Testis (tissue), 3 donors: ENCODE results near the gene MAMDC2. TPM values are rescaled to one million over a fixed set of nuclear protein-coding genes. Genes with fewer than 3 reads are reported as not detected.
"Not testable (repeated sequence)": the region's sequence is repeated elsewhere in the genome, so short reads cannot be mapped to it uniquely, and the experiment has no call there.

ENCODE experiments used
- DNase-seq: peaks from one replicate; pipeline ENCODE4 v3.0.0-alpha.2; 2019
- H3K27ac ChIP-seq, 2 donors: fragments of 200-600 bp; sonication (generic); one replicate each; pipeline ENCODE4 v1.5.1; 2019
- H3K27me3 ChIP-seq: fragments of 200-600 bp; sonication (generic); one replicate; pipeline ENCODE4 v1.5.1; 2019
- H3K36me3 ChIP-seq: fragments of 200-600 bp; sonication (generic); one replicate; pipeline ENCODE4 v1.5.1; 2017; ENCODE audit warnings: low read depth; ENCODE audit errors: missing control alignments
- H3K4me1 ChIP-seq: fragments of 200-600 bp; sonication (generic); one replicate; pipeline ENCODE4 v1.5.1; 2019
- H3K4me3 ChIP-seq, 2 donors: fragments of 200-600 bp; sonication (generic); one replicate each; pipeline ENCODE4 v1.5.1; 2017 to 2019
- H3K9me3 ChIP-seq: fragments of 200-600 bp; sonication (generic); one replicate; pipeline ENCODE4 v1.5.1; 2017
- POLR2A ChIP-seq: fragments of 450-650 bp; IDR thresholded peaks from one replicate; pipeline ENCODE4 v1.6.1; 2017; ENCODE audit warnings: antibody characterized with exemption, mild to moderate bottlenecking, moderate library complexity
- WGBS, 2 donors: methylation state at CpG; one replicate each; pipeline ENCODE4 v1.1.5; 2018; 5-methylcytosine and 5-hydroxymethylcytosine counted together
- intact Hi-C: fragments of 100-400 bp; cut with DNase I; formaldehyde crosslinking; loops from one replicate; pipeline ENCODE4 v1.15.1; 2023; ENCODE audit warnings: low total_unique reads
- polyA plus RNA-seq: library from polyadenylated mRNA; stranded (reverse); fragments of 350-450 nt; fragmentation: Illumina TruSeq; extraction: RNeasy Lipid Tissue Mini Kit (QIAGEN cat#74804); gene quantifications from one replicate; pipeline ENCODE4 v1.2.3, GENCODE V29; 2014; ENCODE audit warnings: low read depth, low replicate concordance; ENCODE audit not compliant: insufficient read depth
- total RNA-seq, 2 donors: library from RNA; depleted of rRNA; stranded (reverse); fragments of >200 nt; gene quantifications; one replicate each; pipeline ENCODE4 v1.2.3, GENCODE V29; 2016
- TF ChIP-seq, protein P1 (sequence below), 3 experiments: fragments of 450-650 bp in 2 of 3; fragments of 200-600 bp in 1 of 3; sonication (generic) in 1 of 3; IDR thresholded peaks; one replicate each; pipeline ENCODE4 v1.5.1; 2016 to 2019; ENCODE audit warnings: antibody characterized with exemption in 3 of 3, mild to moderate bottlenecking in 2 of 3, moderate library complexity in 1 of 3

The MAMDC2 gene
- total and polyA plus RNA-seq, 3 donors from 2014 or later = 13.7 to 28.3 (median 15.1) TPM

DNA sequence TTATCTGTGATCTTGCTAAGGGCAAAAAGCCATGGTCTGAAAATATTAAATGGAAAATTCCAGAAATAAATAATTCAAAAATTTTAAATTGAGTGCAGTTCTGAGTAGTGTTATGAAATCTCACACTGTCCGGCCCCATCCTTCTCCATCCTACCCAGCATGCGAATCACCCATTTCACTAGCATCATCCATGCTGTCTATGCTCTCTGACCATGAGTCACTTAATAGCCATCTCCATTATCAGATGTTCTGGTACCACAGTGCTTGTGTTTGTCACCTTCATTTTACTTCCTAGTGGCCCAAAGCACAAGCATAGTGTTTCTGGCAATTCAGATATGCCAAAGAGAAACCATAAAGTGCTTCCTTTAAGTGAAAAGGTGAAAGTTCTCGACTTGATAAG lies 151.8 kb downstream of the MAMDC2 start:
- no peaks in the 10 kb centered on the region for H3K4me1 ChIP-seq
- H3K36me3 ChIP-seq = no peaks in the 10 kb centered on the region
- H3K4me3 ChIP-seq = no peak overlapping the region
- no peaks in the 10 kb centered on the region for H3K9me3 ChIP-seq
- DNase-seq = no peak
- no peaks in the 10 kb centered on the region for H3K27me3 ChIP-seq
- H3K27ac ChIP-seq = no peak overlapping the region
- TF ChIP-seq, protein P1, sequence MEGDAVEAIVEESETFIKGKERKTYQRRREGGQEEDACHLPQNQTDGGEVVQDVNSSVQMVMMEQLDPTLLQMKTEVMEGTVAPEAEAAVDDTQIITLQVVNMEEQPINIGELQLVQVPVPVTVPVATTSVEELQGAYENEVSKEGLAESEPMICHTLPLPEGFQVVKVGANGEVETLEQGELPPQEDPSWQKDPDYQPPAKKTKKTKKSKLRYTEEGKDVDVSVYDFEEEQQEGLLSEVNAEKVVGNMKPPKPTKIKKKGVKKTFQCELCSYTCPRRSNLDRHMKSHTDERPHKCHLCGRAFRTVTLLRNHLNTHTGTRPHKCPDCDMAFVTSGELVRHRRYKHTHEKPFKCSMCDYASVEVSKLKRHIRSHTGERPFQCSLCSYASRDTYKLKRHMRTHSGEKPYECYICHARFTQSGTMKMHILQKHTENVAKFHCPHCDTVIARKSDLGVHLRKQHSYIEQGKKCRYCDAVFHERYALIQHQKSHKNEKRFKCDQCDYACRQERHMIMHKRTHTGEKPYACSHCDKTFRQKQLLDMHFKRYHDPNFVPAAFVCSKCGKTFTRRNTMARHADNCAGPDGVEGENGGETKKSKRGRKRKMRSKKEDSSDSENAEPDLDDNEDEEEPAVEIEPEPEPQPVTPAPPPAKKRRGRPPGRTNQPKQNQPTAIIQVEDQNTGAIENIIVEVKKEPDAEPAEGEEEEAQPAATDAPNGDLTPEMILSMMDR (IDR thresholded peaks at IDR 0.05) = no peak
- no peak for TF ChIP-seq POLR2A
- intact Hi-C loops = no loop called here
- 83 to 94% methylated on average over 3 of the region's 3 CpGs for WGBS, 2 donors

DNA sequence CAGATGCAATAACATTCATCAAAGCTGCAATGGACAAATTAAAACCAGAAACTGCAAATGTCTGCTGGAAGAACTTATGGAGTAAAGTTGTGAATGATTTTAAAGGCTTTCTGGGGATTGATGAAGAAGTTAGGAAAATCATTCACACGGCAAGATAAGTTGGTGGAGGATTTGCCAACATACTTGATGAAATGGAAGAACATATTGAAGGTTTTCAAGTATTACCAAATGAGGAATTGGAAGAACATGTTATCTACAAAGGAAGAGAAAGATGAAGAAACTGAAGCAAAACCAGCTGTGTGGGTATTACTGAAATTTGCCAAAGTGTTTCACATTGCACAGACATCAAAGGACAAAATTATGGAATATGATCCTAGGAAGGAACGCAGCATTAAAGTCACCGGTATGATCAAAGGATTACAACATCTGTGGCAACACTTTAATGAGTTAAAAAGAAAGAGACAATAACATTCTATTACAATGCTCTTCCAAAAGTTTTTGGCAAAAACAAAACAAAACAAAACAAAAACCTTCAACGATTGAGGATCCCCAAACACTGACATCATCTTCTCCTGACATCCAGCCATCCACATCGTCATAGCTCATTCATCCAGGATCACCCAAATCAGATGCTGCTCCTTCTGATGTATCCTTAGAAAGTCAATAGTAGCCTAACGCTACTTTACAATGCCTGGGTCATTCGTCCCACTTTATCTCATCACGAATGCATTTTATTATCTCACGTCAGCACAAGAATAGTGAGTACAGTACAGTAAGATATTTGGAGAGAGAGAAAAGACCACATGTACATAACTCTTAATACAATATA lies 153.8 kb downstream of the MAMDC2 start:
- 54 to 57% methylated on average over 9 of the region's 9 CpGs for whole genome bisulfite sequencing, 2 donors
- no peak for DNase-seq
- Histone ChIP-seq H3K4me1 (no peaks in the 10 kb centered on the region), H3K4me3 (no peak overlapping the region), H3K27me3 (no peaks in the 10 kb centered on the region), H3K36me3 (no peaks in the 10 kb centered on the region), H3K27ac (no peak overlapping the region), H3K9me3 (no peaks in the 10 kb centered on the region)
- TF ChIP-seq, protein P1 (IDR thresholded peaks at IDR 0.05) = no peak
- TF ChIP-seq POLR2A = no peak
- intact Hi-C loops = no loop called here

DNA sequence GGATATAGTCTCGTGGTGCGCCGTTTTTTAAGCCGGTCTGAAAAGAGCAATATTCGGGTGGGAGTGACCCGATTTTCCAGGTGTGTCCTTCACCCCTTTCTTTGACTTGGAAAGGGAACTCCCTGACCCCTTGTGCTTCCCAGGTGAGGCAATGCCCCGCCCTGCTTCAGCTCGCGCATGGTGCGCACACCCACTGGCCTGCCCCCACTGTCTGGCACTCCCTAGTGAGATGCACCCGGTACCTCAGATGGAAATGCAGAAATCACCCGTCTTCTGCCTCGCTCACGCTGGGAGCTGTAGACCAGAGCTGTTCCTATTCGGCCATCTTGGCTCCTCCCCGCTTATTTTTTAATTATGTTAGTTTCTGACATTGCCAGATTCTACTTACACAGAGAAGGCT lies 161.1 kb downstream of the MAMDC2 start:
- H3K27me3 ChIP-seq, H3K36me3 ChIP-seq, H3K9me3 ChIP-seq, H3K27ac ChIP-seq, H3K4me3 ChIP-seq, intact Hi-C loops, H3K4me1 ChIP-seq, DNase-seq: not testable (repeated sequence)
- WGBS, 2 donors = 90 to 97% methylated on average over 12 to 16 of the region's 16 CpGs

DNA sequence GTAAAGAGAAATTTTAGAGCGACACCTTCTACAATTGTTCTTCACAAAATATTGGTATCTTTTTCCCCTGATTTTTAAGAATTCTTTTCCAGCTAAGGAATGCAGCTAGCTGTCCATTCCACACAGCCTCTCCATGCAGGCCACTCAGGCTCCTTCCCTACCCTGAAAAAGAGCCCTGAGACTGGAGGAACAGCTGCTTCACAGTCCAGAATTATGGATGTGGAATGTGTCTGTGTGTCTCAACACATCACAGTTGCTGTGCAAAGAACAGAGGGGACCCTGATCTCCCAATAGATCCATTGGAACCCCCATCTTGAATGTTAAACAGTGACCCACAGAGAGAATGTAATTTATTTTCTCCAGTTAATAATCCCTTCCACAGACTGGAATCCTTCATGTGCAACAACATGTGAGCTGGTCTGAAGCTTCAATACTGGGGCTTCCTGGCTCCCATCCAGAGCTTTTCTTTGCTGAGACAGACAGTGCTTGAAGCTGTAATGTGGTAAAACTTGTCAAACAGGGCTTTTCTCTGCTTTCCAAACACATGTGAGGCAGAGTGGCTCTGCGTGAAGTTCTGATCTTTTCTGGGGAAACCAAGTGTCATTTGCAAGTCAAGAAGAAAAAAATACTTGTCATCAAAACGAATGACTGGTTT lies 161.8 kb downstream of the MAMDC2 start:
- Histone ChIP-seq H3K36me3 (no peaks in the 10 kb centered on the region), H3K9me3 (no peaks in the 10 kb centered on the region), H3K27me3 (no peaks in the 10 kb centered on the region), H3K4me3 (no peak overlapping the region), H3K27ac (no peak overlapping the region), H3K4me1 (no peaks in the 10 kb centered on the region)
- 61 to 71% methylated on average over 3 of the region's 3 CpGs for WGBS, 2 donors
- TF ChIP-seq POLR2A = no peak
- TF ChIP-seq, protein P1 (IDR thresholded peaks at IDR 0.05) = no peak
- intact Hi-C loops = no loop called here
- DNase-seq = no peak

DNA sequence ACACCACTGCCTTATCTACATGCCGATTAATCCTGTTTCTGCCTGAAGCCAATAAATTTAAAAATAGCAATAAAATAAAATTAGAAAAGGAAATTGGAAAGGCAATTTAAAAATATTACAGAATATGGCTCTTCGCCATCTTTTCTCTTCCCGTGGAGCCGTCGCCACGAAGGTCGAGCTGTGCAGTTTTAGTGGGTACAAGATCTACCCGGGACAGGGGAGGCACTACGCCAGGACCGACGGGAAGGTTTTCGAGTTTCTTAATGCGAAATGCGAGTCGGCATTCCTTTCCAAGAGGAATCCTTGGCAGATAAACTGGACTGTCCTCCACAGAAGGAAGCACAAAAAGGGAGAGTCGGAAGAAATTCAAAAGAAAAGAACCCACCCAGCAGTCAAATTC lies 173.4 kb downstream of the MAMDC2 start:
- no peak overlapping the region for H3K4me3 ChIP-seq
- intact Hi-C loops = no loop called here
- H3K4me1 ChIP-seq = no peaks in the 10 kb centered on the region
- TF ChIP-seq, protein P1 (IDR thresholded peaks at IDR 0.05) = no peak
- no peak for TF ChIP-seq POLR2A
- WGBS, 2 donors = 46 to 74% methylated on average over 16 of the region's 16 CpGs
- no peaks in the 10 kb centered on the region for H3K9me3 ChIP-seq
- no peaks in the 10 kb centered on the region for H3K27me3 ChIP-seq
- H3K36me3 ChIP-seq = no peaks in the 10 kb centered on the region
- peak; percentile 64 for DNase-seq
- no peak overlapping the region for H3K27ac ChIP-seq
